ENCODE data around the gene ELMO3. TPM values are rescaled to one million over a fixed set of nuclear protein-coding genes. Genes with fewer than 3 reads are reported as not detected.

Gene ELMO3
- total and polyA plus RNA-seq, 2 of the 4 experiments (the other 2 are of a cell fraction): 0.36 to 1.6 TPM

DNA sequence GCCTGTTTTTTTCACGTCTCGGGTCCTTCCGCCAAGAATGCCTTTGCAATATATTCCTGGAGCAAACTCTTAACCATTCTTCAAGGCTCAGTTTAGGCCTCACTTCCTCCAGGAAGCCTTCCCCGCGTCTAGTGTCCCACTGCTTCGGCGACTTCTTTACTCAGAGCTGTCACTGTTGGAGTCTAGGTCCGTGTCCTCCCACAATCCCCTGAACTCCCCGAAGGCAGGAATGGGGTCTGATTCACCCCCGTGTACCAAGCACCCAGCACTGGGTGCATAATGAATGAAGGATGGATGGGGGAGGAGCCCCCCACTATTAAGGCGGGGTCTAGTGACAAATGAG lies 15.7 kb upstream of the ELMO3 start:
- H4K5ac ChIP-seq (ENCODE audit: low read depth, low read length): no peak overlapping the region
- H2AFZ ChIP-seq (replicated peaks; ENCODE audit: low read length, poor library complexity): peak overlapping the region; percentile 97
- H4K91ac ChIP-seq (ENCODE audit: insufficient read depth, low read depth, low read length): peak overlapping the region; percentile 46; the same call in 1 of the 2 replicates
- H2BK5ac ChIP-seq (ENCODE audit: low read depth, low read length, poor library complexity, severe bottlenecking): peak overlapping the region; percentile 2
- H2BK20ac ChIP-seq (ENCODE audit: low read depth, low read length): no peak overlapping the region
- ATAC-seq (ENCODE audit: low read depth) (no peak), DNase-seq (no peak)
- no peaks in the 10 kb centered on the region for H3K9me3 ChIP-seq (ENCODE audit: control insufficient read depth, insufficient read depth, low read length)
- H3K79me1 ChIP-seq (ENCODE audit: low read depth in 1 of 2, low read length in 2 of 2): peaks cover 19 to 35% of the 10 kb centered on the region in 2 experiments
- peak overlapping the region; percentile 36 to 78 for H4K8ac ChIP-seq (ENCODE audit: low read depth in 2 of 2, low read length in 2 of 2)
- H3K4ac ChIP-seq (ENCODE audit: low read depth, low read length): peak overlapping the region; percentile 72
- peak overlapping the region; percentile 5; the same call in 1 of the 2 replicates for H3K56ac ChIP-seq (ENCODE audit: extremely low read depth, insufficient read depth, low read length)
- H2AK5ac ChIP-seq (ENCODE audit: low read depth, low read length): peak overlapping the region; percentile 11; the same call in 1 of the 2 replicates
- H2BK15ac ChIP-seq (ENCODE audit: low read depth, low read length): peak overlapping the region; percentile 3; the same call in 1 of the 3 replicates
- peak overlapping the region; percentile 88 for H3K14ac ChIP-seq (replicated peaks; ENCODE audit: low read depth, low read length)
- intact Hi-C loops (cut with micrococcal nuclease) (loop anchor here (10.0 kb wide), 1 partner anchor 168 kb away; no protein-coding TSS in a partner anchor), dilution Hi-C loops (cut with HindIII; ENCODE audit: low sequenced_read_pairs, unreplicated experiment) (no loop called here), in situ Hi-C loops (cut with MboI; ENCODE audit: low sequenced_read_pairs) (no loop called here)
- TF ChIP-seq RFX5 (IDR thresholded peaks at IDR 0.05; ENCODE audit: low read depth, low read length) (no peak), NFE2L2 (IDR thresholded peaks at IDR 0.05; ENCODE audit: low read depth, low read length) (no peak), MAZ (IDR thresholded peaks at IDR 0.05; ENCODE audit: borderline replicate concordance, low read depth, low read length) (no peak), MXI1 (IDR thresholded peaks at IDR 0.05; ENCODE audit: borderline replicate concordance, low read depth, low read length) (no peak), FOS (IDR thresholded peaks at IDR 0.05; ENCODE audit: low read depth, low read length) (no peak), CEBPB (IDR thresholded peaks at IDR 0.05; ENCODE audit: low read depth, low read length) (no peak), POLR2A (IDR thresholded peaks at IDR 0.05; ENCODE audit: low read depth, low read length) (no peak)
- H2BK120ac ChIP-seq (ENCODE audit: low read depth, low read length): peak overlapping the region; percentile 28
- peaks cover 13% of the 10 kb centered on the region for H3K9me1 ChIP-seq (ENCODE audit: insufficient read depth, low read length)
- no peaks in the 10 kb centered on the region for H3K27me3 ChIP-seq (ENCODE audit: control insufficient read depth, insufficient read depth, low read length)
- no peaks in the 10 kb centered on the region; the same call in 1 of the 2 replicates for H3K36me3 ChIP-seq (ENCODE audit: control insufficient read depth, insufficient read depth, low read length)
- H3K23ac ChIP-seq (ENCODE audit: low read depth, low read length): peak overlapping the region; percentile 66; the same call in 1 of the 2 replicates
- POLR2A ChIA-PET (ENCODE audit: unreplicated experiment): no interaction called here
- H3K4me2 ChIP-seq (ENCODE audit: low read depth, low read length): peak overlapping the region; percentile 63
- BruUV-seq (replicated peaks): no TSS peak
- H3K18ac ChIP-seq (ENCODE audit: low read depth, low read length): no peak overlapping the region
- WGBS, 2 experiments (ENCODE audit: extremely low coverage in 2 of 2, insufficient read length in 1 of 2): 0% methylated on average over 2 of the region's 11 CpGs; no CpG with 5 or more reads in 1 of the 2 experiments
- peak overlapping the region; percentile 7; the same call in 1 of the 2 replicates for H3K27ac ChIP-seq (ENCODE audit: insufficient read depth, low read length)
- peak overlapping the region; percentile 11; the same call in 1 of the 2 replicates for H3K9ac ChIP-seq (ENCODE audit: low read depth, low read length)
- peak overlapping the region; percentile 62 for H3K4me3 ChIP-seq (ENCODE audit: insufficient read depth, low read depth, low read length)
- H4K20me1 ChIP-seq (ENCODE audit: insufficient read depth, low read length): peaks cover 24% of the 10 kb centered on the region
- CTCF ChIA-PET: no interaction called here
- peak overlapping the region; percentile 68 for H2AK9ac ChIP-seq (replicated peaks; ENCODE audit: low read depth, low read length, poor library complexity)
- peaks cover 13% of the 10 kb centered on the region for H3K4me1 ChIP-seq (ENCODE audit: control insufficient read depth, insufficient read depth, low read length)

Data from IMR-90 (cell line).